PC-9 (cell line): ENCODE results near the gene MYO1H.
"Not testable (repeated sequence)": the region's sequence is repeated elsewhere in the genome, so short reads cannot be mapped to it uniquely, and the experiment has no call there.

Experiments
- EZH2 ChIP-seq: fragments of 200-600 bp; sonication (generic); IDR thresholded peaks from 2 replicates; pipeline ENCODE4 v1.8.0; 2017; ENCODE audit warnings: antibody characterized with exemption, low read depth
- TF ChIP-seq, protein P1 (sequence below): fragments of 200-600 bp; sonication (generic); conservative IDR thresholded peaks from 2 replicates; pipeline ENCODE4 v1.6.1; 2017; ENCODE audit warnings: mixed run types, antibody characterized with exemption, mild to moderate bottlenecking, moderate library complexity

DNA sequence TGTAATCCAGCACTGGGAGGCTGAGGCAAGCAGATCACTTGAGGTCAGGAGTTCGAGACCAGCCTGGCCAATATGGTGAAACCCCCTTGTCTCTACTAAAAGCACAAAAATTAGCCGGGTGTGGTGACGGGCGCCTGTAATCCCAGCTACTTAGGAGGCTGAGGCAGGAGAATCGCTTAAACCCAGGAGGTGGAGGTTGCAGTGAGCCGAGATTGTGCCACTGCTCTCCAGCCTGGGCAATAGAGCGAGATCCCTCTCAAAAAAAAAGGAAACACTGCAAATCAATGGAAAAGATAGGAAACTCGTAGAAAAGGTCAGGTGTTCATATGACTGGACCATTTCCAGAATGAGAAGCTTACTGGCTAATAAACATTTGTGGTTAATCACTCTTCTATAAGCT lies 26.4 kb upstream of the MYO1H start:
- TF ChIP-seq, protein P1, sequence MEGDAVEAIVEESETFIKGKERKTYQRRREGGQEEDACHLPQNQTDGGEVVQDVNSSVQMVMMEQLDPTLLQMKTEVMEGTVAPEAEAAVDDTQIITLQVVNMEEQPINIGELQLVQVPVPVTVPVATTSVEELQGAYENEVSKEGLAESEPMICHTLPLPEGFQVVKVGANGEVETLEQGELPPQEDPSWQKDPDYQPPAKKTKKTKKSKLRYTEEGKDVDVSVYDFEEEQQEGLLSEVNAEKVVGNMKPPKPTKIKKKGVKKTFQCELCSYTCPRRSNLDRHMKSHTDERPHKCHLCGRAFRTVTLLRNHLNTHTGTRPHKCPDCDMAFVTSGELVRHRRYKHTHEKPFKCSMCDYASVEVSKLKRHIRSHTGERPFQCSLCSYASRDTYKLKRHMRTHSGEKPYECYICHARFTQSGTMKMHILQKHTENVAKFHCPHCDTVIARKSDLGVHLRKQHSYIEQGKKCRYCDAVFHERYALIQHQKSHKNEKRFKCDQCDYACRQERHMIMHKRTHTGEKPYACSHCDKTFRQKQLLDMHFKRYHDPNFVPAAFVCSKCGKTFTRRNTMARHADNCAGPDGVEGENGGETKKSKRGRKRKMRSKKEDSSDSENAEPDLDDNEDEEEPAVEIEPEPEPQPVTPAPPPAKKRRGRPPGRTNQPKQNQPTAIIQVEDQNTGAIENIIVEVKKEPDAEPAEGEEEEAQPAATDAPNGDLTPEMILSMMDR, result not testable (repeated sequence)
- not testable (repeated sequence) for TF ChIP-seq EZH2
